ENCODE measurements around the gene LATS1. TPM values are rescaled to one million over a fixed set of nuclear protein-coding genes. Genes with fewer than 3 reads are reported as not detected.

The LATS1 gene
- total RNA-seq, 1 experiment from 2014 or later = 25.1 TPM

DNA sequence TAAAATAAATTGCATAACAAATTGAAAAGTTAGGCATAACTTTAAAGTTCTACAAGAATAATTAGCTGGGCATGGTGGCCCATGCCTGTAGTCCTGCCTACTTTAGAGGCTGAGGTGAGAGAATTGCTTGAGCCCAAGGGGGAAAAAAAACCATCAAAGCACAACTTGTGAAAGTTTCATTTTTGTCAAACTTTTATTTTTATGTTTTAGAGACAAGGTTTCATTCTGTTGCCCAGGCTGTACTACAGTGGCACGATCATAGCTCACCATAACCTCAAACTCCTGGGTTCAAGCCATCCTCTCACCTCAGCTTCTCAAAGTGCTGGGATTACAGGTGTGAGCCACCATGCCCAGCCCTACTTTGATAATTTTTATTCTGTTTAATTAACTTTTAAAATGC lies 83.6 kb downstream of the LATS1 start:
- Histone ChIP-seq H3K9ac (ENCODE audit: extremely low read depth, insufficient read length, low read length) (no peak overlapping the region), H3K27me3 (ENCODE audit: insufficient read depth, low read length) (no peaks in the 10 kb centered on the region), H3K4me1 (ENCODE audit: insufficient read depth, low read length) (no peaks in the 10 kb centered on the region), H2BK15ac (ENCODE audit: low read depth, low read length) (no peak overlapping the region), H3K14ac (ENCODE audit: insufficient read depth, low read length) (no peak overlapping the region), H3K56ac (ENCODE audit: insufficient read length, low read depth, low read length) (no peak overlapping the region), H3K4ac (ENCODE audit: low read depth, low read length) (no peak overlapping the region), H2BK5ac (ENCODE audit: insufficient read length, low read length) (no peak overlapping the region), H3K23ac (ENCODE audit: insufficient read length, low read depth, low read length) (no peak overlapping the region), H3K23me2 (ENCODE audit: insufficient read length, low read depth, low read length, poor library complexity, severe bottlenecking) (no peaks in the 10 kb centered on the region), H4K8ac (replicated peaks; ENCODE audit: insufficient read length, low read depth, low read length) (no peak overlapping the region), H3T11ph (ENCODE audit: low read length) (no peak overlapping the region), H3K18ac (ENCODE audit: insufficient read length, low read depth, low read length) (no peak overlapping the region), H4K91ac (ENCODE audit: insufficient read length, low read depth, low read length) (no peak overlapping the region), H4K20me1 (ENCODE audit: control insufficient read depth, insufficient read depth, insufficient read length) (no peaks in the 10 kb centered on the region), H2BK120ac (ENCODE audit: low read depth, low read length, poor library complexity, severe bottlenecking) (no peak overlapping the region), H3K79me1 (ENCODE audit: insufficient read depth, low read depth, low read length, poor library complexity, severe bottlenecking) (no peaks in the 10 kb centered on the region), H2AK5ac (ENCODE audit: insufficient read length, low read length) (no peak overlapping the region), H4K5ac (ENCODE audit: insufficient read length, low read depth, low read length) (no peak overlapping the region), H2BK20ac (ENCODE audit: low read depth, low read length, poor library complexity, severe bottlenecking) (no peak overlapping the region), H3K4me2 (ENCODE audit: insufficient read depth, insufficient read length, low read length) (no peak overlapping the region), H2BK12ac (ENCODE audit: insufficient read length, low read depth, low read length) (no peak overlapping the region), H2AFZ (ENCODE audit: low read length) (no peak overlapping the region), H3K27ac (ENCODE audit: insufficient read length, low read depth, low read length) (no peak overlapping the region), H3K79me2 (ENCODE audit: insufficient read depth, low read length) (no peaks in the 10 kb centered on the region), H3K9me3 (ENCODE audit: control insufficient read depth, low read depth, low read length) (no peaks in the 10 kb centered on the region)
- DNase-seq = no peak
- Mint-ChIP-seq H3K27ac (no peak overlapping the region), H3K4me3 (no peak overlapping the region), H3K27me3 (ENCODE audit: low read depth) (no peaks in the 10 kb centered on the region), H3K36me3 (ENCODE audit: insufficient read depth in 1 of 3, low read depth in 3 of 3) (peaks cover 0 to 38% (median 9%) of the 10 kb centered on the region in 3 experiments; a peak in 5 of 7 replicates), H3K4me1 (no peaks in the 10 kb centered on the region), H3K9me3 (no peaks in the 10 kb centered on the region)
- WGBS (ENCODE audit: extremely low coverage, insufficient read length, low lambda C conversion rate) = no CpG with 5 or more reads among the region's 1 CpG
- TF ChIP-seq, protein P1, sequence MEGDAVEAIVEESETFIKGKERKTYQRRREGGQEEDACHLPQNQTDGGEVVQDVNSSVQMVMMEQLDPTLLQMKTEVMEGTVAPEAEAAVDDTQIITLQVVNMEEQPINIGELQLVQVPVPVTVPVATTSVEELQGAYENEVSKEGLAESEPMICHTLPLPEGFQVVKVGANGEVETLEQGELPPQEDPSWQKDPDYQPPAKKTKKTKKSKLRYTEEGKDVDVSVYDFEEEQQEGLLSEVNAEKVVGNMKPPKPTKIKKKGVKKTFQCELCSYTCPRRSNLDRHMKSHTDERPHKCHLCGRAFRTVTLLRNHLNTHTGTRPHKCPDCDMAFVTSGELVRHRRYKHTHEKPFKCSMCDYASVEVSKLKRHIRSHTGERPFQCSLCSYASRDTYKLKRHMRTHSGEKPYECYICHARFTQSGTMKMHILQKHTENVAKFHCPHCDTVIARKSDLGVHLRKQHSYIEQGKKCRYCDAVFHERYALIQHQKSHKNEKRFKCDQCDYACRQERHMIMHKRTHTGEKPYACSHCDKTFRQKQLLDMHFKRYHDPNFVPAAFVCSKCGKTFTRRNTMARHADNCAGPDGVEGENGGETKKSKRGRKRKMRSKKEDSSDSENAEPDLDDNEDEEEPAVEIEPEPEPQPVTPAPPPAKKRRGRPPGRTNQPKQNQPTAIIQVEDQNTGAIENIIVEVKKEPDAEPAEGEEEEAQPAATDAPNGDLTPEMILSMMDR (conservative IDR thresholded peaks at IDR 0.05) = no peak
